CD14-positive monocyte (primary cell): ENCODE results near the gene HOXA13. TPM values are rescaled to one million over a fixed set of nuclear protein-coding genes. Genes with fewer than 3 reads are reported as not detected.

ENCODE experiments used
- DNase-seq, 3 donors: peaks; one replicate each; pipeline ENCODE4 v3.0.0-alpha.2; 2011 to 2022
- H2AFZ ChIP-seq: 2 replicates; pipeline ENCODE4 v1.6.0; 2012; ENCODE audit warnings: mild to moderate bottlenecking, low read depth, low read length, inconsistent platforms; ENCODE audit not compliant: insufficient read depth, poor library complexity, severe bottlenecking
- H3K27ac ChIP-seq, 2 donors: 1 replicate in 1 of 2; 2 replicates in 1 of 2; pipeline ENCODE4 v1.5.1; 2012 to 2013; ENCODE audit warnings: low read length in 2 of 2, control low read depth in 1 of 2, inconsistent platforms in 1 of 2, low read depth in 1 of 2, mild to moderate bottlenecking in 1 of 2
- H3K27me3 ChIP-seq, 2 donors: one replicate each; pipeline versions ENCODE4 v1.6.0 to v1.6.1; 2011 to 2013; ENCODE audit warnings: low read length in 2 of 2; ENCODE audit not compliant: control insufficient read depth in 2 of 2, insufficient read depth in 2 of 2
- H3K36me3 ChIP-seq, 2 donors: replicated peaks in 1 of 2; 1 replicate in 1 of 2; 2 replicates in 1 of 2; pipeline versions ENCODE4 v1.5.1 to v1.6.1; 2012 to 2013; ENCODE audit warnings: low read length in 2 of 2, control low read depth in 1 of 2, inconsistent platforms in 1 of 2, mild to moderate bottlenecking in 1 of 2; ENCODE audit not compliant: insufficient read depth in 2 of 2, control insufficient read depth in 1 of 2
- H3K4me1 ChIP-seq, 2 donors: 1 replicate in 1 of 2; 2 replicates in 1 of 2; pipeline versions ENCODE4 v1.5.1 to v1.6.1; 2012 to 2013; ENCODE audit warnings: low read length in 2 of 2, control low read depth in 1 of 2, inconsistent platforms in 1 of 2, mild to moderate bottlenecking in 1 of 2, moderate library complexity in 1 of 2; ENCODE audit not compliant: insufficient read depth in 2 of 2, control insufficient read depth in 1 of 2
- H3K4me2 ChIP-seq: replicated peaks from 2 replicates; pipeline ENCODE3; 2012; ENCODE audit warnings: low read length, moderate library complexity, mild to moderate bottlenecking; ENCODE audit not compliant: poor library complexity, severe bottlenecking; ENCODE audit errors: extremely low read depth
- H3K4me3 ChIP-seq, 3 experiments: fragments of 200-600 bp in 1 of 3; sonication (generic) in 1 of 3; replicated peaks in 1 of 3; 1 replicate in 2 of 3; 2 replicates in 1 of 3; pipeline ENCODE4 v1.5.1; 2011 to 2013; ENCODE audit warnings: low read length in 3 of 3, mild to moderate bottlenecking in 3 of 3, control low read depth in 2 of 3, low read depth in 2 of 3, inconsistent platforms in 1 of 3, moderate library complexity in 1 of 3
- H3K79me2 ChIP-seq: 2 replicates; pipeline ENCODE4 v1.6.0; 2012; ENCODE audit warnings: mild to moderate bottlenecking, control low read depth, inconsistent platforms, low read length, moderate library complexity; ENCODE audit not compliant: insufficient read depth
- H3K9ac ChIP-seq: 2 replicates; pipeline ENCODE4 v1.6.0; 2017; ENCODE audit warnings: low read length, mild to moderate bottlenecking; ENCODE audit not compliant: insufficient read depth, poor library complexity, severe bottlenecking
- H3K9me3 ChIP-seq, 2 donors: replicated peaks in 1 of 2; 1 replicate in 1 of 2; 2 replicates in 1 of 2; pipeline versions ENCODE4 v1.5.1 to v1.6.1; 2012 to 2013; ENCODE audit warnings: low read length in 2 of 2, control low read depth in 1 of 2; ENCODE audit not compliant: control insufficient read depth in 1 of 2, insufficient read depth in 1 of 2
- H4K20me1 ChIP-seq: 2 replicates; pipeline ENCODE4 v1.6.0; 2012; ENCODE audit warnings: mild to moderate bottlenecking, low read length, control low read depth, moderate library complexity; ENCODE audit not compliant: insufficient read depth
- H3K27ac Mint-ChIP-seq, 7 donors: one replicate each; pipeline ENCODE4 v1.8.0; 2020; ENCODE audit warnings: mild to moderate bottlenecking in 7 of 7, mixed read lengths in 7 of 7, moderate library complexity in 6 of 7, inconsistent platforms in 2 of 7
- H3K27me3 Mint-ChIP-seq, 3 donors: one replicate each; pipeline ENCODE4 v1.8.0; 2021 to 2022; ENCODE audit warnings: low read depth in 3 of 3, mild to moderate bottlenecking in 3 of 3, mixed read lengths in 3 of 3, moderate library complexity in 3 of 3, inconsistent platforms in 1 of 3
- H3K36me3 Mint-ChIP-seq, 2 donors: one replicate each; pipeline ENCODE4 v1.8.0; 2020; ENCODE audit warnings: mixed read lengths in 2 of 2, inconsistent platforms in 1 of 2, mild to moderate bottlenecking in 1 of 2
- H3K4me1 Mint-ChIP-seq: one replicate; pipeline ENCODE4 v1.8.0; 2020; ENCODE audit warnings: mild to moderate bottlenecking, mixed read lengths
- H3K4me3 Mint-ChIP-seq, 2 donors: one replicate each; pipeline ENCODE4 v1.8.0; 2020; ENCODE audit warnings: mild to moderate bottlenecking in 2 of 2, mixed read lengths in 2 of 2, moderate library complexity in 1 of 2
- H3K9me3 Mint-ChIP-seq, 7 donors: one replicate each; pipeline ENCODE4 v1.8.0; 2020 to 2022; ENCODE audit warnings: mixed read lengths in 7 of 7, mild to moderate bottlenecking in 6 of 7, moderate library complexity in 6 of 7, inconsistent platforms in 2 of 7
- CTCF ChIP-seq: fragments of 200-600 bp; IDR thresholded peaks from one replicate; pipeline ENCODE4 v1.8.0; 2022; ENCODE audit warnings: antibody characterized with exemption, mild to moderate bottlenecking
- WGBS: methylation state at CpG from one replicate; pipeline ENCODE4 v1.1.5; 2013; ENCODE audit warnings: missing lambda C conversion rate; ENCODE audit not compliant: insufficient coverage; 5-methylcytosine and 5-hydroxymethylcytosine counted together
- intact Hi-C, 2 donors: fragments of 100-400 bp; cut with micrococcal nuclease; formaldehyde crosslinking; loops; one replicate each; pipeline versions ENCODE4 v1.15.0 to v1.15.1; 2023
- polyA plus RNA-seq, 3 donors: library from polyadenylated mRNA; depleted of rRNA in 1 of 3; unstranded in 2 of 3; stranded (reverse) in 1 of 3; fragments of 300-500 nt in 2 of 3; fragments of >200 nt in 1 of 3; fragmentation: Illumina TruSeq in 2 of 3; gene quantifications; 1 replicate in 2 of 3; 2 replicates in 1 of 3; pipeline ENCODE4 v1.2.3, GENCODE V29; 2012 to 2021

Gene HOXA13
- polyA plus RNA-seq, 3 donors: not detected

GRCh38 chr7:27248427-27248806 is 48.5 kb upstream of the HOXA13 start:
- H3K9me3 Mint-ChIP-seq: peaks cover 0 to 49% (median 21%) of the 10 kb centered on the region in 7 donors
- H3K4me1 ChIP-seq: peaks cover 23 to 32% of the 10 kb centered on the region in 2 donors
- DNase-seq: no peak
- no peaks in the 10 kb centered on the region for H3K79me2 ChIP-seq
- no peak overlapping the region for H3K27ac ChIP-seq
- no peak overlapping the region for H3K4me3 ChIP-seq
- peaks cover 3 to 68% of the 10 kb centered on the region in 2 donors for H3K9me3 ChIP-seq
- peaks cover 95 to 97% of the 10 kb centered on the region in 2 donors for H3K27me3 ChIP-seq
- intact Hi-C loops: no loop called here
- H3K9ac ChIP-seq: no peak overlapping the region
- no peak overlapping the region for H3K27ac Mint-ChIP-seq
- H4K20me1 ChIP-seq: no peaks in the 10 kb centered on the region
- peak overlapping the region in 1 of 2 donors; percentile 76 for H3K4me3 Mint-ChIP-seq
- WGBS: 49% methylated on average over 2 of the region's 3 CpGs
- H2AFZ ChIP-seq: no peak overlapping the region
- peaks cover 43% of the 10 kb centered on the region for H3K4me1 Mint-ChIP-seq
- no peak overlapping the region for H3K4me2 ChIP-seq
- H3K36me3 ChIP-seq: no peaks in the 10 kb centered on the region
- H3K27me3 Mint-ChIP-seq: peaks cover 98 to 100% (median 98%) of the 10 kb centered on the region in 3 donors
- TF ChIP-seq CTCF: no peak
- peaks cover 4 to 9% of the 10 kb centered on the region in 2 donors for H3K36me3 Mint-ChIP-seq

GRCh38 chr7:27247452-27248426 is 47.8 kb upstream of the HOXA13 start:
- H3K36me3 ChIP-seq: no peaks in the 10 kb centered on the region
- peak overlapping the region in 1 of 7 donors; percentile 20 for H3K27ac Mint-ChIP-seq
- peaks cover 0 to 45% (median 20%) of the 10 kb centered on the region in 7 donors for H3K9me3 Mint-ChIP-seq
- H2AFZ ChIP-seq: no peak overlapping the region
- no peaks in the 10 kb centered on the region for H3K79me2 ChIP-seq
- no peak for DNase-seq
- peaks cover 23 to 35% of the 10 kb centered on the region in 2 donors for H3K4me1 ChIP-seq
- WGBS: 100% methylated on average over 1 of the region's 4 CpGs
- no peak overlapping the region for H3K4me2 ChIP-seq
- no peak for TF ChIP-seq CTCF
- H3K4me1 Mint-ChIP-seq: peaks cover 44% of the 10 kb centered on the region
- H3K27me3 ChIP-seq: peaks cover 95 to 96% of the 10 kb centered on the region in 2 donors
- H3K9ac ChIP-seq: no peak overlapping the region
- intact Hi-C loops: no loop called here
- no peak overlapping the region for H3K27ac ChIP-seq
- no peak overlapping the region for H3K4me3 ChIP-seq
- H3K4me3 Mint-ChIP-seq: peak overlapping the region in 1 of 2 donors; percentile 76
- peaks cover 5 to 9% of the 10 kb centered on the region in 2 donors for H3K36me3 Mint-ChIP-seq
- peaks cover 97 to 100% (median 98%) of the 10 kb centered on the region in 3 donors for H3K27me3 Mint-ChIP-seq
- H4K20me1 ChIP-seq: no peaks in the 10 kb centered on the region
- peaks cover 3 to 67% of the 10 kb centered on the region in 2 donors for H3K9me3 ChIP-seq
